HCT116 (cell line): ENCODE data around the gene RPH3AL. TPM values are rescaled to one million over a fixed set of nuclear protein-coding genes. Genes with fewer than 3 reads are reported as not detected.

Experiments
- ATAC-seq: fragments of 200-7000 bp; cut with Tn5 transposase; 2 replicates; pipeline ENCODE4 v1.9.1; 2020; ENCODE audit warnings: mild to moderate bottlenecking, moderate library complexity
- BruUV-seq: library from RNA; stranded (reverse); fragments of 400-500 nt; replicated peaks from 2 replicates; lab custom pipeline; 2021; lab: Mats Ljungman, UMichigan
- CTCF ChIA-PET: fragments of 300-600 bp; sonication (Branson Sonifier 250); formaldehyde crosslinking; loops from one replicate; lab custom pipeline; 2021; ENCODE audit warnings: antibody characterized with exemption; lab: Charles Lee
- POLR2A ChIA-PET: fragments of 300-600, 350-600 bp; sonication (Branson Sonifier 250); formaldehyde crosslinking; loops from one replicate; lab custom pipeline; 2021; ENCODE audit warnings: antibody characterized with exemption; lab: Charles Lee
- RAD21 ChIA-PET, 2 experiments: fragments of 300-600 bp; sonication (Branson Sonifier 250); formaldehyde crosslinking; loops; one replicate each; lab custom pipeline; 2023; ENCODE audit warnings: low total read pairs in 2 of 2; ENCODE audit not compliant: uncharacterized antibody in 2 of 2, unreplicated experiment in 2 of 2, low non-redundant PET in 1 of 2; lab: Charles Lee
- DNase-seq: peaks from one replicate; pipeline ENCODE4 v3.0.0-alpha.2; 2010; ENCODE audit warnings: low read depth, low spot score
- H2AFZ ChIP-seq: fragments of 200-600 bp; shearing (Covaris generic), sonication (generic); 2 replicates; pipeline ENCODE4 v1.6.1; 2017; ENCODE audit warnings: low read depth, mixed run types, mixed read lengths, antibody characterized with exemption, low read length; ENCODE audit not compliant: poor library complexity, severe bottlenecking
- H3K27ac ChIP-seq: 2 replicates; pipeline ENCODE4 v1.5.1; 2012; ENCODE audit warnings: low read depth, low read length
- H3K27me3 ChIP-seq: fragments of 200-600 bp; sonication (generic); 2 replicates; pipeline ENCODE4 v1.6.1; 2016; ENCODE audit warnings: mixed run types, low read length, mixed read lengths; ENCODE audit not compliant: insufficient read depth
- H3K36me3 ChIP-seq, 2 experiments: fragments of 200-500 bp in 1 of 2; fragments of 200-600 bp in 1 of 2; sonication (Bioruptor generic) in 1 of 2; sonication (generic) in 1 of 2; 2 replicates each; pipeline versions ENCODE4 v1.5.1 to v1.6.1; 2014 to 2016; ENCODE audit warnings: low read length in 2 of 2, inconsistent platforms in 1 of 2, mixed read lengths in 1 of 2, mixed run types in 1 of 2; ENCODE audit not compliant: insufficient read depth in 2 of 2, control insufficient read depth in 1 of 2
- H3K4me1 ChIP-seq, 2 experiments: fragments of 200-600 bp in 1 of 2; sonication (generic) in 1 of 2; 2 replicates each; pipeline versions ENCODE4 v1.5.1 to v1.6.1; 2012 to 2017; ENCODE audit warnings: low read length in 2 of 2, inconsistent platforms in 1 of 2, mild to moderate bottlenecking in 1 of 2, mixed read lengths in 1 of 2, mixed run types in 1 of 2, moderate library complexity in 1 of 2; ENCODE audit not compliant: insufficient read depth in 2 of 2, control insufficient read depth in 1 of 2
- H3K4me2 ChIP-seq: fragments of 200-600 bp; sonication (generic); 2 replicates; pipeline ENCODE4 v1.6.1; 2017; ENCODE audit warnings: mixed run types, low read length, mixed read lengths
- H3K4me3 ChIP-seq, 2 experiments: fragments of 200-600 bp in 1 of 2; sonication (generic) in 1 of 2; replicated peaks in 1 of 2; 2 replicates each; pipeline ENCODE4 v1.5.1; 2011 to 2016; ENCODE audit warnings: low read length in 2 of 2, control low read depth in 1 of 2, low read depth in 1 of 2, mild to moderate bottlenecking in 1 of 2, mixed read lengths in 1 of 2, mixed run types in 1 of 2
- H3K79me2 ChIP-seq: fragments of 200-600 bp; sonication (generic); 2 replicates; pipeline ENCODE4 v1.6.1; 2017; ENCODE audit warnings: mild to moderate bottlenecking, mixed run types, low read length, moderate library complexity, mixed read lengths; ENCODE audit not compliant: insufficient read depth
- H3K9ac ChIP-seq: fragments of 200-600 bp; sonication (generic); 2 replicates; pipeline ENCODE4 v1.6.1; 2016; ENCODE audit warnings: low read length, mixed read lengths
- H3K9me2 ChIP-seq: fragments of 200-600 bp; sonication (generic), shearing (Covaris generic); 2 replicates; pipeline ENCODE4 v1.6.1; 2017; ENCODE audit warnings: mixed run types, mild to moderate bottlenecking, moderate library complexity; ENCODE audit not compliant: insufficient read depth
- H3K9me3 ChIP-seq, 2 experiments: fragments of 200-500 bp in 1 of 2; fragments of 200-600 bp in 1 of 2; sonication (Bioruptor generic) in 1 of 2; sonication (generic) in 1 of 2; 2 replicates each; pipeline ENCODE4 v1.6.1; 2014 to 2017; ENCODE audit warnings: low read length in 2 of 2, mixed read lengths in 2 of 2, inconsistent platforms in 1 of 2, low read depth in 1 of 2, mild to moderate bottlenecking in 1 of 2, mixed run types in 1 of 2, moderate library complexity in 1 of 2; ENCODE audit not compliant: control insufficient read depth in 1 of 2, insufficient read depth in 1 of 2
- H4K20me1 ChIP-seq: fragments of 200-600 bp; sonication (generic), shearing (Covaris generic); 2 replicates; pipeline ENCODE4 v1.6.1; 2017; ENCODE audit warnings: mixed run types, mild to moderate bottlenecking, moderate library complexity; ENCODE audit not compliant: insufficient read depth
- EGR1 ChIP-seq: IDR thresholded peaks from 2 replicates; pipeline ENCODE4 v1.6.1; 2012; ENCODE audit warnings: low read depth
- POLR2AphosphoS5 ChIP-seq: IDR thresholded peaks from 2 replicates; pipeline ENCODE4 v1.6.1; 2011; ENCODE audit warnings: mild to moderate bottlenecking, low read depth, low read length, moderate library complexity
- RAD21 ChIP-seq: IDR thresholded peaks from 2 replicates; pipeline ENCODE4 v1.6.1; 2012; ENCODE audit warnings: low read depth, mild to moderate bottlenecking
- YY1 ChIP-seq: IDR thresholded peaks from 2 replicates; pipeline ENCODE4 v1.6.1; 2011; ENCODE audit warnings: low read length, low read depth, moderate library complexity, mild to moderate bottlenecking; ENCODE audit not compliant: insufficient replicate concordance; ENCODE audit errors: extremely low read depth
- intact Hi-C: fragments of 100-400 bp; cut with micrococcal nuclease; formaldehyde crosslinking; loops from 2 replicates; pipeline ENCODE4 v1.10.0; 2022
- total RNA-seq: library from RNA; stranded (reverse); gene quantifications from one replicate; pipeline ENCODE4 v1.2.1, GENCODE V29; 2021; ENCODE audit not compliant: unreplicated experiment

Gene RPH3AL
- total RNA-seq, 1 experiment from 2014 or later: 17.0 TPM

- Histone ChIP-seq H3K36me3 (no peaks in the 10 kb centered on the region), H2AFZ (no peak overlapping the region), H3K4me1 (no peaks in the 10 kb centered on the region), H3K4me2 (no peak overlapping the region), H3K9ac (no peak overlapping the region), H3K9me3 (no peaks in the 10 kb centered on the region), H3K4me3 (no peak overlapping the region), H3K79me2 (no peaks in the 10 kb centered on the region), H3K27me3 (no peaks in the 10 kb centered on the region), H4K20me1 (no peaks in the 10 kb centered on the region), H3K9me2 (no peaks in the 10 kb centered on the region), H3K27ac (no peak overlapping the region)
- intact Hi-C loops: no loop called here
- no TSS peak for BruUV-seq
- ATAC-seq: no peak
- POLR2A ChIA-PET: no interaction called here
- CTCF ChIA-PET: no interaction called here
- DNase-seq: no peak
- TF ChIP-seq YY1 (no peak), RAD21 (no peak)
- RAD21 ChIA-PET: no interaction called here
These were observed 100.2 kb downstream of the RPH3AL start for GRCh38 chr17:252456-252855.

- no peaks in the 10 kb centered on the region for H4K20me1 ChIP-seq
- no peaks in the 10 kb centered on the region for H3K27me3 ChIP-seq
- ChIA-PET RAD21 (no interaction called here), POLR2A (no interaction called here), CTCF (no interaction called here)
- H3K9me2 ChIP-seq: no peaks in the 10 kb centered on the region
- no peak overlapping the region for H2AFZ ChIP-seq
- H3K79me2 ChIP-seq: no peaks in the 10 kb centered on the region
- no peaks in the 10 kb centered on the region for H3K4me1 ChIP-seq
- no peaks in the 10 kb centered on the region for H3K36me3 ChIP-seq
- intact Hi-C loops: no loop called here
- TF ChIP-seq POLR2AphosphoS5 (no peak), EGR1 (no peak)
- DNase-seq (no peak), ATAC-seq (no peak)
- H3K9me3 ChIP-seq: no peaks in the 10 kb centered on the region
- H3K9ac ChIP-seq: no peak overlapping the region
- H3K27ac ChIP-seq: no peak overlapping the region
- no peak overlapping the region for H3K4me3 ChIP-seq
- no TSS peak for BruUV-seq
- no peak overlapping the region for H3K4me2 ChIP-seq
These were observed 101.1 kb downstream of the RPH3AL start for GRCh38 chr17:251531-251930.
